OCI-LY7 (cell line): ENCODE measurements around the gene CEP72. TPM values are rescaled to one million over a fixed set of nuclear protein-coding genes. Genes with fewer than 3 reads are reported as not detected.
A peak's percentile ranks its signal among the peaks of the same experiment; 100 is the strongest.

Experiments
- BruUV-seq: library from RNA; stranded (reverse); fragments of 400-500 nt; replicated peaks from 2 replicates; lab custom pipeline; 2021; lab: Mats Ljungman, UMichigan
- CTCF ChIA-PET: fragments of 300-600 bp; sonication (Branson Sonifier 250); formaldehyde crosslinking; loops from one replicate; lab custom pipeline; 2022; ENCODE audit warnings: antibody characterized with exemption; ENCODE audit not compliant: unreplicated experiment; lab: Charles Lee
- POLR2A ChIA-PET: fragments of 300-600 bp; sonication (Branson Sonifier 250); formaldehyde crosslinking; loops from one replicate; lab custom pipeline; 2022; ENCODE audit warnings: antibody characterized with exemption; lab: Charles Lee
- DNase-seq: peaks from one replicate; pipeline ENCODE4 v3.0.0-alpha.2; 2015; ENCODE audit warnings: low spot score
- H2AFZ ChIP-seq: fragments of 200-600 bp; sonication (generic), shearing (Covaris generic); 2 replicates; pipeline ENCODE4 v1.6.1; 2014; ENCODE audit warnings: mild to moderate bottlenecking, antibody characterized with exemption, low read length, moderate library complexity
- H3K27ac ChIP-seq: fragments of 200-600 bp; sonication (generic); 2 replicates; pipeline ENCODE4 v1.5.1; 2014; ENCODE audit warnings: mixed run types, low read depth, mild to moderate bottlenecking, moderate library complexity, low read length, inconsistent platforms; ENCODE audit not compliant: poor library complexity, severe bottlenecking
- H3K36me3 ChIP-seq: fragments of 200-600 bp; sonication (generic); 2 replicates; pipeline ENCODE4 v1.6.1; 2014; ENCODE audit warnings: mild to moderate bottlenecking, antibody characterized with exemption, low read length, moderate library complexity, mixed read lengths; ENCODE audit not compliant: insufficient read depth
- H3K4me1 ChIP-seq: fragments of 200-600 bp; sonication (generic); 2 replicates; pipeline ENCODE4 v1.5.1; 2014; ENCODE audit warnings: mild to moderate bottlenecking, low read length; ENCODE audit not compliant: insufficient read depth, poor library complexity, severe bottlenecking
- H3K4me2 ChIP-seq: fragments of 200-600 bp; sonication (generic); 2 replicates; pipeline ENCODE4 v1.6.1; 2014; ENCODE audit warnings: mild to moderate bottlenecking, low read length
- H3K4me3 ChIP-seq: fragments of 200-600 bp; sonication (generic); 2 replicates; pipeline ENCODE4 v1.5.1; 2014; ENCODE audit warnings: mild to moderate bottlenecking, low read depth, low read length; ENCODE audit not compliant: poor library complexity, severe bottlenecking
- H3K79me2 ChIP-seq: fragments of 200-600 bp; sonication (generic); 2 replicates; pipeline ENCODE4 v1.6.1; 2016; ENCODE audit warnings: low read depth, mild to moderate bottlenecking, low read length, moderate library complexity, mixed read lengths; ENCODE audit not compliant: insufficient read depth
- H3K9me2 ChIP-seq: fragments of 200-600 bp; sonication (generic); 2 replicates; pipeline ENCODE4 v1.6.1; 2016; ENCODE audit warnings: mild to moderate bottlenecking, low read length, mixed read lengths; ENCODE audit not compliant: insufficient read depth
- H3K9me3 ChIP-seq: fragments of 200-600 bp; sonication (generic); 2 replicates; pipeline ENCODE4 v1.6.1; 2014; ENCODE audit warnings: mild to moderate bottlenecking, mixed run types, low read length, mixed read lengths
- H4K20me1 ChIP-seq: fragments of 200-600 bp; sonication (generic); 2 replicates; pipeline ENCODE4 v1.6.1; 2014; ENCODE audit warnings: mild to moderate bottlenecking, antibody characterized with exemption, low read length, moderate library complexity, mixed read lengths; ENCODE audit not compliant: insufficient read depth
- EZH2phosphoT487 ChIP-seq: fragments of 200-600 bp; sonication (generic); IDR thresholded peaks from 2 replicates; pipeline ENCODE4 v1.6.1; 2018; ENCODE audit warnings: low read depth, borderline replicate concordance, mild to moderate bottlenecking, mixed run types, antibody characterized with exemption, low read length, moderate library complexity, mixed read lengths
- intact Hi-C: fragments of 100-400 bp; cut with micrococcal nuclease; formaldehyde crosslinking; loops from one replicate; pipeline ENCODE4 v1.10.0; 2022; ENCODE audit not compliant: unreplicated experiment
- total RNA-seq, 2 experiments: library from RNA; depleted of rRNA in 1 of 2; stranded (reverse); fragments of >200 nt in 1 of 2; shearing (Covaris generic) in 1 of 2; gene quantifications; 2 replicates each; pipeline ENCODE4 v1.2.3, GENCODE V29; 2014 to 2022
- TF ChIP-seq, protein P1 (sequence below): fragments of 200-600 bp; sonication (generic); conservative IDR thresholded peaks from 2 replicates; pipeline ENCODE4 v1.5.1; 2014; ENCODE audit warnings: mild to moderate bottlenecking, antibody characterized with exemption, low read length, moderate library complexity, mixed read lengths

CEP72 gene
- total RNA-seq, 2 experiments from 2014 or later = 26.9 to 42.7 TPM

DNA sequence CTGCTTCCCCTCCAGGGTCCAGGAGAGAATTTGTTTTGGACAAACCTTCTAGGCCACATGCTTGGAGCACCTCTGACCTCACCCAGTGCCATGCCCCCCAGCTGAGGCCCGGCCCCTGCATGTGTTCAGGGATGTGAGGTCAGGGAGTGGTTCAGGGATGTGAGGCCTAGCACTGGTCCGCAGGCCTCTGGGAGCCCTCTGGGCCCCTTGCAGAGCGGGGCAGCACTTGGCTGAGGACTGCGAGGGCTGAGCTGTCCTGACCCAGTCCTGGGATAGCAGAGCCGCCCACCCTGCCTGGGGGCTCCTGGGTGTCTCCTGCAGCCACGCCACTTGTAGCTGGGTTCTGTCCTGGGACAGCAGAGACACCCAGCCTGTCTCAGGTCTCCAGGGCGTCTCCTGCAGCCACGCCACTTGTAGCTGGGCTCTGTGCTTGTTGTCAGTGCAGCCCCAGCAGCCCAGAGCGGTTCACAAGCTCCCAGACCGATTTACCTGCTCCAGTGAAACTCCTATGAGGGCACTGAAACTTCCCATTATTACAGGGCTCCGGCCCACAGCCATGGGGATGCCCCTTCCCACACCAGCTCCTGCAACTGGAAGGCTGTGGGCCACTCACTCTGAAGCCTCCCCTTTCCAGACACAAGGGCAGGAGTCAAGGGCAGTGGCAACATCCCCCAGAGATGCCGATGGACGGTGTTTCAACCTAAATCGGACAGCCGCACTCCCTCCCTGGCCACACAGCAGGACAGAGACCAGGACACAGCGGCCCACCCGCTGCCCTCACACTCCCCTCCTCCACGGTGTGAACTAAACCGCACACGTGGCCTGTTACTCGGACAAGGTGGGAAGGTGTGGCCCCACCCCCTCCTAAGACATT, 5.4 kb upstream of the CEP72 start:
- no peaks in the 10 kb centered on the region for H3K79me2 ChIP-seq
- 0 out of 2 replicates have a peak overlapping the region, but pooled peaks have one; percentile 24 for H3K4me2 ChIP-seq
- CTCF ChIA-PET = no interaction called here
- TF ChIP-seq EZH2phosphoT487 = no peak
- TF ChIP-seq, protein P1, sequence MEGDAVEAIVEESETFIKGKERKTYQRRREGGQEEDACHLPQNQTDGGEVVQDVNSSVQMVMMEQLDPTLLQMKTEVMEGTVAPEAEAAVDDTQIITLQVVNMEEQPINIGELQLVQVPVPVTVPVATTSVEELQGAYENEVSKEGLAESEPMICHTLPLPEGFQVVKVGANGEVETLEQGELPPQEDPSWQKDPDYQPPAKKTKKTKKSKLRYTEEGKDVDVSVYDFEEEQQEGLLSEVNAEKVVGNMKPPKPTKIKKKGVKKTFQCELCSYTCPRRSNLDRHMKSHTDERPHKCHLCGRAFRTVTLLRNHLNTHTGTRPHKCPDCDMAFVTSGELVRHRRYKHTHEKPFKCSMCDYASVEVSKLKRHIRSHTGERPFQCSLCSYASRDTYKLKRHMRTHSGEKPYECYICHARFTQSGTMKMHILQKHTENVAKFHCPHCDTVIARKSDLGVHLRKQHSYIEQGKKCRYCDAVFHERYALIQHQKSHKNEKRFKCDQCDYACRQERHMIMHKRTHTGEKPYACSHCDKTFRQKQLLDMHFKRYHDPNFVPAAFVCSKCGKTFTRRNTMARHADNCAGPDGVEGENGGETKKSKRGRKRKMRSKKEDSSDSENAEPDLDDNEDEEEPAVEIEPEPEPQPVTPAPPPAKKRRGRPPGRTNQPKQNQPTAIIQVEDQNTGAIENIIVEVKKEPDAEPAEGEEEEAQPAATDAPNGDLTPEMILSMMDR = no peak
- H3K36me3 ChIP-seq = no peaks in the 10 kb centered on the region
- no peaks in the 10 kb centered on the region for H4K20me1 ChIP-seq
- no peaks in the 10 kb centered on the region for H3K9me2 ChIP-seq
- no TSS peak for BruUV-seq
- POLR2A ChIA-PET = no interaction called here
- H2AFZ ChIP-seq = no peak overlapping the region
- peaks cover 21% of the 10 kb centered on the region for H3K4me1 ChIP-seq
- no peak overlapping the region for H3K27ac ChIP-seq
- no peak overlapping the region for H3K4me3 ChIP-seq
- intact Hi-C loops = no loop called here
- no peak for DNase-seq
- H3K9me3 ChIP-seq = no peaks in the 10 kb centered on the region

DNA sequence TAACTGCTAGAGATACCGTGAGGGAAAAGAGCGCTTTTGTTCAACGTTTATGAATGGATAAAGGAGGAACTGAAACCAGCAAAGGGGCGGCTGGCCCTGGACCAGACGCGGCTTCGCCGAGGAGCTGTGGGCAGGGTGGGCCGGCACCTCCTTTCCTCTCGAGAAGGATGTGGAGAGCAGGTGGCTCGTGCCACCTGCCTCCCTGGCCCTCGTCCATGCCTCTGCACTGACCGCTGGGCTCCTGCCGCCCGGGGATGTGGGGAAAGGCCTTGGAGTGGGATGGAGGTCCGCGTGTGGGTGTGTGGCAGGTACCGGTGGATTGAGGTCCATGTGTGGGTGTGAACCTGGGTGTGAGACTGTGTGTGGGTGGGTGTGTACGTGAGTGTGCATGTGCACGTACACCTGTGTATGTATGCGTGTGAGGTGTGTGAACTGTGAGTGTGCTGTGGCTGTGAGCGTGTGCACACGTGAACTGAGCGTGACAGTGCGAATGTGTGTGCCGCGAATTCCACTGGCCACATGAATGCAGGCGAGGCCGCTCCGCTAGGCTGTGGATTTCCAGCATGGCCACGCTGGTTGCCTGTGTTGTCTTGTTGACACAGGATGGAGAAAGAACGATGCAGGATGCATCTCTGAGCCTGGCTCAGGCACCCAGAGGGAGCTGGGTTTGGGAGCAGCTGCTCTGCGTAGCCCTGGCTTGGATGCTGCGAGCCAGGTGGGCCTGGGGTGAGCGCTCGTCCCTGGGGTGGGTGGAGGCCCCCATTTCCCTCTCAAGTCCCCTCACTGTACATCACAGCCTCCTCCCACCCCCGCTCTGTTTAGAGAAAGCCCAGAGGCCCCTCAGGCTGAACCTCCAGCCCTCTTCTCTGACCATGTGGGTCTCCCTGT, 4.4 kb upstream of the CEP72 start:
- Histone ChIP-seq H2AFZ (no peak overlapping the region), H3K4me1 (peaks cover 21% of the 10 kb centered on the region), H3K4me3 (no peak overlapping the region), H3K4me2 (0 out of 2 replicates have a peak overlapping the region, but pooled peaks have one; percentile 24), H3K27ac (no peak overlapping the region), H3K36me3 (no peaks in the 10 kb centered on the region), H4K20me1 (no peaks in the 10 kb centered on the region), H3K9me2 (no peaks in the 10 kb centered on the region), H3K9me3 (peaks cover 1% of the 10 kb centered on the region; the same call in 1 of the 2 replicates), H3K79me2 (peaks cover 5% of the 10 kb centered on the region; the same call in 1 of the 2 replicates)
- BruUV-seq = no TSS peak
- TF ChIP-seq, protein P1 = no peak
- no peak for TF ChIP-seq EZH2phosphoT487
- ChIA-PET POLR2A (no interaction called here), CTCF (no interaction called here)
- DNase-seq = peak; percentile 67
- intact Hi-C loops = no loop called here
